HUES48 (cell line): ENCODE measurements around the gene GNG10.

Source experiments
- H3K27ac ChIP-seq: one replicate; pipeline ENCODE4 v1.7.0; 2013; ENCODE audit warnings: low read depth, low read length, inconsistent platforms
- H3K27me3 ChIP-seq: 2 replicates; pipeline ENCODE4 v1.6.1; 2013; ENCODE audit warnings: mild to moderate bottlenecking, low read length; ENCODE audit not compliant: control insufficient read depth, insufficient read depth
- H3K36me3 ChIP-seq: 2 replicates; pipeline ENCODE4 v1.6.1; 2013; ENCODE audit warnings: low read length; ENCODE audit not compliant: control insufficient read depth, insufficient read depth
- H3K4me1 ChIP-seq: 2 replicates; pipeline ENCODE4 v1.6.1; 2013; ENCODE audit warnings: mild to moderate bottlenecking, low read length; ENCODE audit not compliant: control insufficient read depth, insufficient read depth
- H3K4me3 ChIP-seq: 2 replicates; pipeline ENCODE4 v1.5.1; 2013; ENCODE audit warnings: mild to moderate bottlenecking, low read depth, low read length
- H3K9ac ChIP-seq: 2 replicates; pipeline ENCODE4 v1.6.1; 2013; ENCODE audit warnings: mild to moderate bottlenecking, low read depth, low read length, moderate library complexity
- H3K9me3 ChIP-seq: 2 replicates; pipeline ENCODE4 v1.6.1; 2013; ENCODE audit warnings: low read length; ENCODE audit not compliant: control insufficient read depth, insufficient read depth

GNG10 gene

DNA sequence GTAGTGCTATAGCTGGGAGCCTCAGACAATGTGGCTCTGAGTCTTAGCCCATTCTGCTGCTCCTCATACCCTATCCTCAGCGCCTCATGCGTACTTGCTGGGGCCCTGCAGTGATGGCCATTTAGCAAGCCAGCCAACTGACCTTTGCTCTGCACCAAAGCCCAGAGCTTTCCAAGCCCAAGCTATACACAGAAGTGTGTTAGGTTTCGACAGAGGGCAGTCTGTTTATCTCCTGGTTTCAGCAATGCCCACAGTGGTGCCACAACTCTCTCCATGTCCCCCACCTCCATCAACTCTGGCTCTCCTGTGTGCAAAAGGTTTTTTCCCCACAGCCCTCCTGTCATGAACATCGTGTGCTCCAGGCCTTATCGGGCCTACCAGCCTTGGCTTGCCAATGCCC is 16.9 kb downstream of the GNG10 start:
- H3K4me3 ChIP-seq = no peak overlapping the region
- H3K4me1 ChIP-seq = no peaks in the 10 kb centered on the region
- no peak overlapping the region for H3K9ac ChIP-seq
- no peak overlapping the region for H3K27ac ChIP-seq
- H3K27me3 ChIP-seq = no peaks in the 10 kb centered on the region
- no peaks in the 10 kb centered on the region for H3K36me3 ChIP-seq
- H3K9me3 ChIP-seq = no peaks in the 10 kb centered on the region

DNA sequence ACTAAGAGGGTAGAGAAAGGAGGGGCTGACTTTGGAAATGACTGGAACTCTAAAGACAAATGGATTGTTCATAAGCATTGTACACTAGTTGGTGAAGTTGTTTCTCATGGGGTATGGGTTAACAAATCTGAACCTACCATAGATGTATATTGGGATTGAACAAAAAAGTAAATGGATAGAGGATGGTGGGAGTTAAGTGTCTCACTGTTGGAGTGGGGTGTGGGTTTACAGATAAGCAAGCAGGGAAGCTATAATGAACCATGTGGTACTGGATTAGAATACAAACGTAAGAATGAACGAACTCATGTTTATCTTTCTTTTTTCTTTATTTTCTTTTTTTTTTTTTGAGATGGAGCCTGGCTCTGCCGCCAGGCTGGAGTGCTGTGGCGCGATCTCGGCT is 17.8 kb downstream of the GNG10 start:
- Histone ChIP-seq H3K9me3 (no peaks in the 10 kb centered on the region), H3K4me1 (no peaks in the 10 kb centered on the region), H3K27me3 (no peaks in the 10 kb centered on the region), H3K9ac (no peak overlapping the region), H3K36me3 (no peaks in the 10 kb centered on the region), H3K4me3 (no peak overlapping the region), H3K27ac (no peak overlapping the region)

- no peaks in the 10 kb centered on the region for H3K36me3 ChIP-seq
- H3K4me3 ChIP-seq = no peak overlapping the region
- no peaks in the 10 kb centered on the region for H3K27me3 ChIP-seq
- H3K27ac ChIP-seq = no peak overlapping the region
- no peaks in the 10 kb centered on the region for H3K9me3 ChIP-seq
- H3K9ac ChIP-seq = no peak overlapping the region
- H3K4me1 ChIP-seq = no peaks in the 10 kb centered on the region
Observed at GRCh38 chr9:111683392-111683791, 22.0 kb downstream of the GNG10 start.

DNA sequence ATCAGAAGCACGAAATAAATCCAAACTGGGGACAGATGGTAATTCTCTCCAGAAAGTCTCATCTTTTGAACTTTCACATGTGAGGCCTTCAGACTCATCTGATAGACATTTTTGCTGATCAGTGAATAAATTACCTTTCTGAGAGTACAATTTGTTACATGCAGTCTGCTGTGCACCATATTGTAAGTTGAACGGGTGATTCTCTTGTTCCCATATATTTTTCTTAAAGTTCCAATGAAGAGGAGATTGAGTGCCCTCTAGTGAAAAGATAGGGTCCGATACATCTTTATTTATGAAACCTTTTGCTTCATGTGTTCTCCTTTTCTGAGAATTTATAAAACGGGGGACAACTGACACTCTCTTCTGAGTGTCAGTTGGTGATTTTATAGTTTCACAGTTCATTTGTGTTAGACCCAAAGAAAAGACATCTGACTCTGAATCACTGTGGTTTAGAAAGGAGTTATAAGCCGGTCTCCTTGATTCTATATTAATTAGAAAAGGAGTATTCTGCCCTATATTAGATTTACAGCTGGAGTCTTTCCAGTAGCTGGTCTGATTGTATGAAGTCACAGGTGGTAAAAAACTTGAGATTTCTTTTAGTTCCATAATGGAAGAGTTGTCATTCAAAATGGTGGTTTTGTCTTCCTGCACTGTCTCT is 30.4 kb downstream of the GNG10 start:
- no peaks in the 10 kb centered on the region for H3K27me3 ChIP-seq
- no peak overlapping the region for H3K4me3 ChIP-seq
- H3K9me3 ChIP-seq = no peaks in the 10 kb centered on the region
- H3K27ac ChIP-seq = no peak overlapping the region
- H3K9ac ChIP-seq = no peak overlapping the region
- H3K36me3 ChIP-seq = no peaks in the 10 kb centered on the region
- no peaks in the 10 kb centered on the region for H3K4me1 ChIP-seq

GRCh38 chr9:111696796-111697195 is 35.4 kb downstream of the GNG10 start:
- Histone ChIP-seq H3K4me1 (no peaks in the 10 kb centered on the region), H3K27ac (no peak overlapping the region), H3K36me3 (no peaks in the 10 kb centered on the region), H3K9me3 (0 out of 2 replicates have a peak, but pooled peaks cover 2% of the 10 kb centered on the region), H3K9ac (no peak overlapping the region), H3K4me3 (no peak overlapping the region), H3K27me3 (no peaks in the 10 kb centered on the region)

DNA sequence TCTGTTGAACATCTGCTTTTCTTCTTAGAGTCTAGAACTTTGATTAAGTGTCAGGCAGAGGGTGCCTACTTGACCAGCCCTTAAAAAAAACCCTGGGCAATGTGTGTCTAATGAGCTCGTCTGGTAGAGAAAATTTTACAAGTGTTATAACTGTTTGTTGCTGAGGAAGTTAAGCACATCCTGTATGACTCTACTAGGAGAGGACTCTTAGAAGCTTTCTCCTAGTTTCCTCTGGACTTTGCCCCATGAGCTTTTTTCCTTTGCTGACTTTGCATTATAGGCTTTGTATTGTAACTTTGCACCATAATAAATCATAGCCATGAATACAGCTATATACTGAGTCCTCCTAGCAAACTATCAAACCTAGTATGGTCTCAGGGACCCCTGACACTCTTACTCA is 39.4 kb downstream of the GNG10 start:
- Histone ChIP-seq H3K27me3 (no peaks in the 10 kb centered on the region), H3K4me3 (no peak overlapping the region), H3K9ac (no peak overlapping the region), H3K4me1 (no peaks in the 10 kb centered on the region), H3K9me3 (0 out of 2 replicates have a peak, but pooled peaks cover 2% of the 10 kb centered on the region), H3K27ac (no peak overlapping the region), H3K36me3 (no peaks in the 10 kb centered on the region)

DNA sequence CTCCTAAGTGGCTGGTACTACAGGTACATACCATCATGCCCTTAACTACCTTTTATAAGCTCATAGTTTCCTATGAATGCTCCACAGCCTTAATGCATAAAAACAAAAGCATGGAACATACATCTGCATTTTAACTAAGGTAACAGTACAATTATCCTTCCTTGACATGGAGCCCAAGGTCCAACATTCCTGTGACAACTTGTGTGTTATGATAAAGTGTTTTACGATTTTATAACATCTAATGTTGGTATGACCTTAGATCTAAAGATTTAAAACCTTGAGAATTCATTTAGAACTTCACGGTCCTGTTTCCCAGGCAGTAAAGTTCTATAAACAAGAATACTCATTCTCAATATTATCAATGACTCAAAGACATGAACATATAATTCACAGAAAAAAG is 43.1 kb downstream of the GNG10 start:
- no peak overlapping the region for H3K9ac ChIP-seq
- H3K27ac ChIP-seq = no peak overlapping the region
- no peak overlapping the region for H3K4me3 ChIP-seq
- H3K27me3 ChIP-seq = no peaks in the 10 kb centered on the region
- 0 out of 2 replicates have a peak, but pooled peaks cover 2% of the 10 kb centered on the region for H3K9me3 ChIP-seq
- H3K36me3 ChIP-seq = no peaks in the 10 kb centered on the region
- no peaks in the 10 kb centered on the region for H3K4me1 ChIP-seq

DNA sequence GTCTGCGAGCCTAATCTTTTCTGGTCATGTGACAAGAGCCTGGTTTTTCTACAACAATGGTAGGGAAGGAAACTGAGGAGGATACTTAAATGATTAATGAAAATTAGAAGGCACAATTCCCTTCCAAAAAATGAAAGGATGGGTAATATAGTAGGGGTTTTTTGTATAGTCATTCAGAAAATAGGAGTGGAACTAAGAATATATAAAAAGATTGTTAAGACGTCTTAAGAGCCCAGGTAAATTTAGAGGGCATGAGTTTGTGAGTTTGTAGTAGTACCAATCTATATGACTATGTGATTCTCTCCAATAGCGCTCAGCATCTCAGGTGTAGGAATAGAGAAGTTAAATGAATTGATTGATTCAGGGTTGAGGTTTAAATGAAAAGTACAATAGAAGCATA is 50.1 kb downstream of the GNG10 start:
- H3K9ac ChIP-seq = no peak overlapping the region
- H3K27me3 ChIP-seq = no peaks in the 10 kb centered on the region
- H3K9me3 ChIP-seq = no peaks in the 10 kb centered on the region
- no peak overlapping the region for H3K4me3 ChIP-seq
- H3K4me1 ChIP-seq = peaks cover 9% of the 10 kb centered on the region; the same call in 1 of the 2 replicates
- H3K36me3 ChIP-seq = no peaks in the 10 kb centered on the region
- no peak overlapping the region for H3K27ac ChIP-seq

GRCh38 chr9:111712369-111712768 is 51.0 kb downstream of the GNG10 start:
- Histone ChIP-seq H3K4me1 (peaks cover 9% of the 10 kb centered on the region; the same call in 1 of the 2 replicates), H3K36me3 (no peaks in the 10 kb centered on the region), H3K4me3 (no peak overlapping the region), H3K9ac (no peak overlapping the region), H3K27me3 (no peaks in the 10 kb centered on the region), H3K9me3 (no peaks in the 10 kb centered on the region), H3K27ac (no peak overlapping the region)

DNA sequence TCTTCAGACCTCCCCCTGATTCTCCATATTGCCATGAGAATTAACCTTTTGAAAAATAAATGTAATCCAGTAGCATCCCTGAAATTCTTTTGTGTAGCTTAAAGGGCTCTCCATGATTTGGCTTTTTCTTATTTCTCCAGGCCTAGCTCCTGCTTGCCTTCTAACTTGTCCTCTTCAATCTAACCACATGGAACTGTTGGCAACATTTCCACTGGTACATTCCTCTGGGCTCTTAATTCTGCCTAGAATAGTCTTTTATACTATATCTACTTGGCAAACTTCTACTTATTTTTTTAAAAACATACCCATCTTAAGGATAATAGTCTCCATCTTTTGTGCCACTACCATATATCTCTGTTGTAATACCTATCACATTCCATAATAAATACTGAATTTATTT is 54.1 kb downstream of the GNG10 start:
- Histone ChIP-seq H3K4me1 (peaks cover 9% of the 10 kb centered on the region; the same call in 1 of the 2 replicates), H3K27me3 (no peaks in the 10 kb centered on the region), H3K9me3 (no peaks in the 10 kb centered on the region), H3K9ac (no peak overlapping the region), H3K36me3 (no peaks in the 10 kb centered on the region), H3K4me3 (no peak overlapping the region), H3K27ac (no peak overlapping the region)

DNA sequence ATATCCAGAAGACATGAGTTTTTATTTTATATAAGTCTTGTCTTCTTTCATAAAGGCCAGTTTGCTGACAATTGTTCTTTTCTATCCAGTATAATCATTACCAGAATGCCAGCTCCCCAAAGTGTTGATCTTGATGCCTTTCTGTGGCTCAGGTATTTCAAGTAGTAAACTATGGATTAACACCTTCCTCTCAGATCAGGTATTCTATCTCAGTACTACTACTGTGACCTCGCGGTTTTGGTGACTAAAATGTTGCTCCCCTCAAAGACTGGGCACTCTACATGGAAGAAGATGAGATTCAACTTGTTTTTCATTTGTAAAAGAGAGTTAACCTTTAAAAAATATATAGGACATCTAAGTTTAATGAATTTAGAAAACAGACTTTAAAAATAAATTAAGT is 58.1 kb downstream of the GNG10 start:
- Histone ChIP-seq H3K36me3 (no peaks in the 10 kb centered on the region), H3K27me3 (no peaks in the 10 kb centered on the region), H3K27ac (no peak overlapping the region), H3K4me1 (peaks cover 5% of the 10 kb centered on the region; the same call in 1 of the 2 replicates), H3K4me3 (no peak overlapping the region), H3K9ac (no peak overlapping the region), H3K9me3 (no peaks in the 10 kb centered on the region)
